GM21367 (cell line): ENCODE data around the gene SMAP1.

ENCODE experiments used
- ATAC-seq: cut with Tn5 transposase; IDR thresholded peaks from one replicate; pipeline ENCODE4 v1.9.1; 2021; ENCODE audit not compliant: unreplicated experiment

SMAP1 gene

GRCh38 chr6:70667711-70668498 lies at the start of gene SMAP1:
Gene SMAP1 (plus strand): TSS chr6:70667883. CDS start chr6:70668024, 141 bp downstream.
- ATAC-seq = peak; percentile 87

GRCh38 chr6:70620746-70621145 lies 46.9 kb upstream of the SMAP1 start:
- no peak for ATAC-seq

GRCh38 chr6:70622461-70622860 lies 45.2 kb upstream of the SMAP1 start:
- ATAC-seq = no peak

- no peak for ATAC-seq
Observed at GRCh38 chr6:70625436-70625835, 42.2 kb upstream of the SMAP1 start.

GRCh38 chr6:70627500-70628254 lies 40.0 kb upstream of the SMAP1 start:
- ATAC-seq = no peak

- ATAC-seq = no peak
Observed at GRCh38 chr6:70629929-70630328, 37.8 kb upstream of the SMAP1 start.

- ATAC-seq = no peak
Observed at GRCh38 chr6:70633870-70634269, 33.8 kb upstream of the SMAP1 start.

- no peak for ATAC-seq
Observed at GRCh38 chr6:70636596-70636995, 31.1 kb upstream of the SMAP1 start.

- ATAC-seq = no peak
Observed at GRCh38 chr6:70638468-70638867, 29.2 kb upstream of the SMAP1 start.

GRCh38 chr6:70651326-70651905 lies 16.3 kb upstream of the SMAP1 start:
- ATAC-seq = peak; percentile 71

- no peak for ATAC-seq
Observed at GRCh38 chr6:70652216-70652615, 15.5 kb upstream of the SMAP1 start.

GRCh38 chr6:70657706-70658105 lies 10.0 kb upstream of the SMAP1 start:
- no peak for ATAC-seq

GRCh38 chr6:70663881-70664466 lies 3.7 kb upstream of the SMAP1 start:
- ATAC-seq = no peak

GRCh38 chr6:70666706-70667105 lies 977 bp upstream of the SMAP1 start:
- ATAC-seq = no peak

- no peak for ATAC-seq
Observed at GRCh38 chr6:70667256-70667710, 400 bp upstream of the SMAP1 start.

- no peak for ATAC-seq
Observed at GRCh38 chr6:70668499-70668812, 773 bp downstream of the SMAP1 start.

GRCh38 chr6:70669133-70669532 lies 1.4 kb downstream of the SMAP1 start:
- ATAC-seq = no peak

GRCh38 chr6:70672549-70672948 lies 4.9 kb downstream of the SMAP1 start:
- no peak for ATAC-seq

GRCh38 chr6:70673054-70673453 lies 5.4 kb downstream of the SMAP1 start:
- no peak for ATAC-seq

- ATAC-seq = no peak
Observed at GRCh38 chr6:70673601-70674000, 5.9 kb downstream of the SMAP1 start.

GRCh38 chr6:70675822-70676221 lies 8.1 kb downstream of the SMAP1 start:
- ATAC-seq = no peak

- ATAC-seq = no peak
Observed at GRCh38 chr6:70676821-70677220, 9.1 kb downstream of the SMAP1 start.
